Skeletal muscle tissue (tissue), 4 donors: Measurements from ENCODE around the gene RILP. TPM values are rescaled to one million over a fixed set of nuclear protein-coding genes. Genes with fewer than 3 reads are reported as not detected.
A peak's percentile ranks its signal among the peaks of the same experiment; 100 is the strongest.

Source experiments
- H3K27ac ChIP-seq: one replicate; pipeline ENCODE4 v1.7.0; 2013; ENCODE audit warnings: mild to moderate bottlenecking, low read depth, low read length, inconsistent platforms
- H3K27me3 ChIP-seq, 3 donors: one replicate each; pipeline ENCODE4 v1.7.0; 2013; ENCODE audit warnings: low read length in 3 of 3; ENCODE audit not compliant: control insufficient read depth in 3 of 3, insufficient read depth in 3 of 3
- H3K36me3 ChIP-seq, 3 donors: one replicate each; pipeline ENCODE4 v1.7.0; 2013; ENCODE audit warnings: low read length in 3 of 3; ENCODE audit not compliant: control insufficient read depth in 3 of 3, insufficient read depth in 3 of 3
- H3K4me1 ChIP-seq, 3 donors: one replicate each; pipeline ENCODE4 v1.7.0; 2013; ENCODE audit warnings: low read length in 3 of 3, mild to moderate bottlenecking in 3 of 3; ENCODE audit not compliant: control insufficient read depth in 3 of 3, insufficient read depth in 3 of 3
- H3K4me3 ChIP-seq, 3 donors: one replicate each; pipeline ENCODE4 v1.7.0; 2013; ENCODE audit warnings: low read length in 3 of 3
- H3K9ac ChIP-seq, 3 donors: one replicate each; pipeline ENCODE4 v1.7.0; 2013; ENCODE audit warnings: low read length in 3 of 3, mild to moderate bottlenecking in 3 of 3, moderate library complexity in 2 of 3, low read depth in 1 of 3
- H3K9me3 ChIP-seq, 3 donors: one replicate each; pipeline ENCODE4 v1.7.0; 2013; ENCODE audit warnings: low read length in 3 of 3; ENCODE audit not compliant: control insufficient read depth in 3 of 3
- total RNA-seq: library from RNA; depleted of rRNA; stranded (reverse); fragments of >200 nt; gene quantifications from one replicate; pipeline ENCODE4 v1.2.3, GENCODE V29; 2014
- donor health status: Osteomylitis.

RILP gene
- total RNA-seq, 1 donor from 2014 or later, result 9.9 TPM

GRCh38 chr17:1648963-1649843 lies 463 bp downstream of the RILP start:
- Histone ChIP-seq H3K4me3 (peak overlapping the region; percentile 77 to 85 (median 84)), H3K9ac (peak overlapping the region; percentile 85 to 96 (median 90)), H3K9me3 (no peaks in the 10 kb centered on the region), H3K4me1 (peaks cover 39 to 55% (median 50%) of the 10 kb centered on the region in 3 donors), H3K36me3 (peaks cover 55 to 62% (median 57%) of the 10 kb centered on the region in 3 donors), H3K27ac (peak overlapping the region; percentile 88), H3K27me3 (no peaks in the 10 kb centered on the region)

DNA sequence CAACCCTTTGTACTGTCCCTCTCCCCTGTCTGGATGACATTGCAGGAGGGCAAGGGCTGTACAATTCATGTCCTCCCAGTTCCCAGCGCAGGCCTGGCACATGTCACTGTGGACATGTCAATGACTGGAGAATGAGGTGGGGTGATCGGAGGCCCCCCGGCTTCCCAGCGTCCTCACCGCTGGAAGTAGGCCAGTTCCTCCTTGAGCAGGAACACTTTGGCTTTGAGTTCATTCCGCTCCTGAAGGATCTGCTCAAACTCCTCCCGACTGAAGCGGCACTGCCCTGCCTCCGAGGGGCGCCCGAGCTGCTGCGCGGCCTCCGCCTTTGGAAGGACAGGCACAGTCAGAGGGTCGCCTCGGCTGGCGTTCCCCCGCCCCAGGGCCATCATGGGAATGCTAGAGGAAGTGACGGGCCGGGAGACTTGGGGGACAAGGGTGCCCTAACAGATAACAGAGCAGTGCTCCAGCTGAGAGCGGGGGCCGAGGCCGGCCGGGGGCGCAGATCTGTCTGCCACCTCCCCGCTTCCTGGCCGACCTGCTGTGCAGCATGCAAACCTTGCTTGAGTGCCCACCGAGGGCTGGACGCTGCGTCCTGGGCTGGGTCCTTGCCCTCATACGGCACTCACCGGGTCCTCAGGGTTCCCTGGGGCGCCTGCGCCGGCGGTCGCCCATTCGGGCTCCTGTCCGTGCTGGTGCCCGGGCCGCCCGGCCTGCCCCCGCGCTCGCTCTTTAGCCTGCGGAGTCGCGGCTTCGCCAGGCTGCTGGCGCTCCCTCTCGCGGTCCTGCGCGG lies 1.3 kb downstream of the RILP start:
- Histone ChIP-seq H3K4me3 (peak overlapping the region; percentile 72 to 85 (median 84)), H3K36me3 (peaks cover 46 to 54% (median 49%) of the 10 kb centered on the region in 3 donors), H3K9me3 (no peaks in the 10 kb centered on the region), H3K4me1 (peaks cover 44 to 60% (median 56%) of the 10 kb centered on the region in 3 donors), H3K27ac (peak overlapping the region; percentile 73), H3K9ac (peak overlapping the region; percentile 83 to 96 (median 85)), H3K27me3 (no peaks in the 10 kb centered on the region)

DNA sequence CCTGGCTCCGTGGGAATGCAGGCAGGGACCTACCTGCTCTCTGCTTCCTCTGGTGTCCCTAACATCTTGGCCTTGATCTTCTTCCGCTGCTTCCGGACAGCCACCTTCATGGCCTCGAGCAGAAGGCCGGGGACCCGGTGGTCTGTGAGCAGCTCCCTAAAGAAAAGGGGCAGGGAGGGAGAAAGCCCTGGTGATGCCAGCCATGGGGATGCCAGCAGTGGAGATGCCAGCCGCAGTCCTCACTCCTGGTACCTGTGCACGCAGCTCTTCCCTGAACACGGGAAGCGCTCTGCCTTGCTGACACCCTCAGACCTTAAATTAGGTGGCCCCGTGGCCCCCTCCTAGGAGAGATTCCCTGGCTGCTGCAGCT lies 1.9 kb downstream of the RILP start:
- H3K4me1 ChIP-seq, result peaks cover 44 to 60% (median 56%) of the 10 kb centered on the region in 3 donors
- H3K9ac ChIP-seq, result peak overlapping the region; percentile 83 to 96 (median 85)
- H3K27ac ChIP-seq, result peak overlapping the region; percentile 73
- H3K9me3 ChIP-seq, result no peaks in the 10 kb centered on the region
- peak overlapping the region; percentile 72 to 85 (median 84) for H3K4me3 ChIP-seq
- peaks cover 41 to 48% (median 43%) of the 10 kb centered on the region in 3 donors for H3K36me3 ChIP-seq
- no peaks in the 10 kb centered on the region for H3K27me3 ChIP-seq

DNA sequence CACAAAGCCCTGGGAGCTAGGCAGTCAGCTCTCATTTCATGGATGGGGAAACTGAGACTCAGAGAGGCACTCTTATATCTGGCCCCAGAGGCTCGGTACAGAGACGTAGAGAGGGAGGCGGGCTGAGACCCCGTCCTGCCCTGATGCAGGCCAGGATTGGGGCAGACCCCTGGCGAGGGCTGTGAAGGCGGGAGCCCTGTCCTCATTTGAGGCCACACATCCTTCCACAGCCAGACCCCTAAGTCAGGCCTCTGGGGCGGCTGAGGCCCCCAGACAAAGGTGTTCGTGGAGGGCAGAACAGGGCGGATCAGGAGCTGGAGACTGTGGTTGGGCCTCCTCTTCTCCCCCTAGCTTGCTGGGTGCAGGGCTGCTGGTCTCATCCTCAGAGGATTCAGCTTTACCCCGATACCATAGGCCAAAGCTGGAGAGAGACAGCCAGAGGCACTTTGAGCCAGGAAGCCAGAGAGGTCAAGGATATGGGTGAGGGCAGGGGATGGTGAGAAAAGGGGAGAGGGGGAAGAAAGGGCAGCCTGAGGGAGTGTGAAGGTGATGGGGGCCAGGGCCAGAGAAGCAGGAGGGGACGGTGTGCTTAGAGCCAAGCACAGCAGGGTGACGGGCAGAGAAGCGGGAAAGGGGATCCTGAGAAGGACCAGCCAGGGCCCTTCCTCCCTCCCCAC lies 3.3 kb downstream of the RILP start:
- Histone ChIP-seq H3K36me3 (peaks cover 26 to 35% (median 29%) of the 10 kb centered on the region in 3 donors), H3K9me3 (no peaks in the 10 kb centered on the region), H3K4me1 (peaks cover 44 to 60% (median 55%) of the 10 kb centered on the region in 3 donors), H3K4me3 (peak overlapping the region; percentile 45 to 62 (median 54)), H3K27me3 (no peaks in the 10 kb centered on the region), H3K27ac (peak overlapping the region; percentile 64), H3K9ac (peak overlapping the region in 2 of 3 donors; percentile 54 to 61)

GRCh38 chr17:1645207-1646171 lies 4.2 kb downstream of the RILP start, which contains the start of gene SCARF1:
SCARF1 (minus strand) TSS chr17:1645732; CDS start chr17:1645697, 35 bp downstream.
- no peaks in the 10 kb centered on the region for H3K27me3 ChIP-seq
- peaks cover 40 to 56% (median 51%) of the 10 kb centered on the region in 3 donors for H3K4me1 ChIP-seq
- H3K4me3 ChIP-seq, result peak within 1 kb of the TSS; percentile 62 to 65 (median 62)
- H3K9me3 ChIP-seq, result no peaks in the 10 kb centered on the region
- H3K27ac ChIP-seq, result peak within 1 kb of the TSS; percentile 64
- H3K36me3 ChIP-seq, result peaks cover 18 to 27% (median 20%) of the 10 kb centered on the region in 3 donors
- peak within 1 kb of the TSS; percentile 38 to 75 (median 61) for H3K9ac ChIP-seq

DNA sequence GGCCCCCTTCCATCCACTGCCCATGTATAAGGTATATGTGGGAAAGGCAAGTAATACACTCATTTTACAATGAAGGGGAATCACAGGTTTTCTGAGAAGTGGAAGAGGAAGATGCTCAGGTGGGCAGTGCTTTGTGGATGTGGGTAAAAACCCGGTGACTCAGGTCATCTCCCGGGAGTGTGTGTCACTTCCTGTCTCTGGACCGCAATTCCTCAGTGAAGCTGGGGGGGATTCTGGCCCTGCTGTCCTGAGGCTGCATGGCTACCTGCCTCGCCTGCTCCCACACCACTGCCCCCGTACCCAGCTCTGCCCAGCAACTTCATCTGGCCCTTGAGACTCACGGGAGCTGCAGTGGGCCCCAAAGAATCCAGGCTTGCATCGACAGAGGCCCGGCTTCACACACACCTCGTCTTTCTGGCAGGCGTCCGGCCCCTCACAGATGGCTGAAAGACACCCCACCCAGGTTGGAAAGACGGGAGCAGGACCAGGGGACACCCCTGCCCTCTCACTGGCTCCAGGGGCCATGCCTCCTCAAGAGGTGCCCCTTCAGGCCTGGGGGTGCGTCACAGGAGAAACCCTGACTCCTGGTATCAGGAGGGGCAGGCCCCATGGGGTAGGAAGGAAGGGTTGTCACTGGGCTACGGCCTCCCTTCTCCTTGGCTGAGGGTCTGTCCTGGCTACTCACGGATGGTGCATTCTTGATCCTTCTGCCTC lies 5.0 kb downstream of the RILP start:
- H3K36me3 ChIP-seq, result peaks cover 16 to 27% (median 16%) of the 10 kb centered on the region in 3 donors
- no peaks in the 10 kb centered on the region for H3K27me3 ChIP-seq
- peak overlapping the region; percentile 38 to 75 (median 51) for H3K9ac ChIP-seq
- peak overlapping the region; percentile 62 to 65 (median 62) for H3K4me3 ChIP-seq
- H3K27ac ChIP-seq, result peak overlapping the region; percentile 64
- no peaks in the 10 kb centered on the region for H3K9me3 ChIP-seq
- peaks cover 32 to 53% (median 47%) of the 10 kb centered on the region in 3 donors for H3K4me1 ChIP-seq

GRCh38 chr17:1643999-1644492 lies 5.6 kb downstream of the RILP start:
- no peaks in the 10 kb centered on the region for H3K27me3 ChIP-seq
- peak overlapping the region; percentile 25 to 63 (median 62) for H3K4me3 ChIP-seq
- H3K4me1 ChIP-seq, result peaks cover 32 to 51% (median 46%) of the 10 kb centered on the region in 3 donors
- H3K27ac ChIP-seq, result peak overlapping the region; percentile 44
- peaks cover 16 to 27% (median 16%) of the 10 kb centered on the region in 3 donors for H3K36me3 ChIP-seq
- no peaks in the 10 kb centered on the region for H3K9me3 ChIP-seq
- H3K9ac ChIP-seq, result peak overlapping the region; percentile 3 to 75 (median 38)

GRCh38 chr17:1643293-1643998 lies 6.2 kb downstream of the RILP start:
- Histone ChIP-seq H3K4me1 (peaks cover 31 to 49% (median 45%) of the 10 kb centered on the region in 3 donors), H3K9ac (peak overlapping the region in 2 of 3 donors; percentile 38 to 75), H3K4me3 (peak overlapping the region in 2 of 3 donors; percentile 62 to 63), H3K36me3 (peaks cover 16 to 27% (median 16%) of the 10 kb centered on the region in 3 donors), H3K27ac (peak overlapping the region; percentile 44), H3K9me3 (no peaks in the 10 kb centered on the region), H3K27me3 (no peaks in the 10 kb centered on the region)
